GM21576 (cell line): ENCODE data around the gene RINT1.

Experiments
- ATAC-seq: cut with Tn5 transposase; IDR thresholded peaks from one replicate; pipeline ENCODE4 v1.9.1; 2021; ENCODE audit warnings: mild to moderate bottlenecking, moderate library complexity; ENCODE audit not compliant: unreplicated experiment

The RINT1 gene

GRCh38 chr7:105530546-105530945 is 1.5 kb upstream of the RINT1 start:
- ATAC-seq = no peak

GRCh38 chr7:105532709-105533460 is 884 bp downstream of the RINT1 start:
- no peak for ATAC-seq

GRCh38 chr7:105538339-105538738 is 6.3 kb downstream of the RINT1 start:
- no peak for ATAC-seq

GRCh38 chr7:105559926-105560325 is 27.9 kb downstream of the RINT1 start:
- ATAC-seq = no peak

- ATAC-seq = no peak
Measured at GRCh38 chr7:105565190-105565589, 33.2 kb downstream of the RINT1 start.

GRCh38 chr7:105567024-105567423 is 35.0 kb downstream of the RINT1 start:
- ATAC-seq = no peak

GRCh38 chr7:105567821-105568220 is 35.8 kb downstream of the RINT1 start:
- ATAC-seq = no peak

- no peak for ATAC-seq
Measured at GRCh38 chr7:105571891-105572290, 39.9 kb downstream of the RINT1 start.

- ATAC-seq = no peak
Measured at GRCh38 chr7:105577251-105577650, 45.2 kb downstream of the RINT1 start.

- ATAC-seq = no peak
Measured at GRCh38 chr7:105578496-105578895, 46.5 kb downstream of the RINT1 start.

GRCh38 chr7:105580022-105580740 is 48.2 kb downstream of the RINT1 start:
- no peak for ATAC-seq

- peak; percentile 63 for ATAC-seq
Measured at GRCh38 chr7:105581066-105581811, 49.2 kb downstream of the RINT1 start, which contains the start of gene EFCAB10. Gene EFCAB10, minus strand, starts transcription at chr7:105581493. Its CDS starts 30 bp downstream, at chr7:105581463.

GRCh38 chr7:105583061-105583460 is 51.1 kb downstream of the RINT1 start:
- ATAC-seq = no peak

GRCh38 chr7:105584165-105584564 is 52.2 kb downstream of the RINT1 start:
- no peak for ATAC-seq

GRCh38 chr7:105585850-105586500 is 54.0 kb downstream of the RINT1 start:
- ATAC-seq = no peak

GRCh38 chr7:105587909-105588635 is 56.1 kb downstream of the RINT1 start:
- ATAC-seq = no peak

- peak; percentile 81 for ATAC-seq
Measured at GRCh38 chr7:105589356-105590077, 57.5 kb downstream of the RINT1 start.

- ATAC-seq = no peak
Measured at GRCh38 chr7:105590793-105591192, 58.8 kb downstream of the RINT1 start.

- no peak for ATAC-seq
Measured at GRCh38 chr7:105591522-105591921, 59.5 kb downstream of the RINT1 start.

GRCh38 chr7:105594034-105594433 is 62.0 kb downstream of the RINT1 start:
- no peak for ATAC-seq
